SHP77 (cell line): ENCODE results near the gene WDCP.
"Not testable (repeated sequence)": the region's sequence is repeated elsewhere in the genome, so short reads cannot be mapped to it uniquely, and the experiment has no call there.

Experiments used
- DNase-seq, 2 experiments: peaks; one replicate each; lab custom pipeline; 2025; lab: John Stamatoyannopoulos, UW

Gene WDCP

DNA sequence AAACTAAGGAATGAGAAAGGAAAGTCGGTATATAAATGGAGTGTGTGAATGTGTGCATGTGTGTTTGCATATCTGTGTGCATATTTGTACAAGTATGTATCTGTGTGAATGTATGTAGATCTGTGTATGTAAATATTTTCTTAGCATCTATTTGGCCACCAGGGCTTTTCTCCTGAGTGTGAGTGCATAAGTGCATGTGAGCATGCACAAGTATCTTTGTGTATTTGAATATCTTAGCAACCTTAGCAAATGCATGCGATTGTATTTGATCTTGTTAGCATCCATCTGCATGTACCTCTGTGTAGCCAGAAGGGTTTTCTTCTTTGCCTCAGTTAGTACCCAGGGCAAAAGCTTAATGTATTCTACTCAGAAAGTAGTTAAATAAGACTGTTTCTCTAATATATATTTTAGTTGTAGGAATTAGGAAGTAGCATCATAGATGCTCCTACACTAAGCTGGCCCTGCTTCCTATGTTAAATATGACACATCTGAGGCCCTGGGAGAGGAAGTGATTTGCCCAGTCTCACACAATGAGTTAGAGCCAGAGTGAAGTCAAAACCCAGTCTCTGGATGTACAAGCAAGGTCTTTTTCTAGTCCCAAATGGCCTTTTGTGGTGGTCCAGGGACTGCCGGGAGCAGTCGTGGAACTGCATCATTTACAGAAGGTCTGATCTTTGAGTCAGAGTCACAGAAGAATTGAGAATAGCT is 11.5 kb upstream of the WDCP start:
- DNase-seq: no peak

DNA sequence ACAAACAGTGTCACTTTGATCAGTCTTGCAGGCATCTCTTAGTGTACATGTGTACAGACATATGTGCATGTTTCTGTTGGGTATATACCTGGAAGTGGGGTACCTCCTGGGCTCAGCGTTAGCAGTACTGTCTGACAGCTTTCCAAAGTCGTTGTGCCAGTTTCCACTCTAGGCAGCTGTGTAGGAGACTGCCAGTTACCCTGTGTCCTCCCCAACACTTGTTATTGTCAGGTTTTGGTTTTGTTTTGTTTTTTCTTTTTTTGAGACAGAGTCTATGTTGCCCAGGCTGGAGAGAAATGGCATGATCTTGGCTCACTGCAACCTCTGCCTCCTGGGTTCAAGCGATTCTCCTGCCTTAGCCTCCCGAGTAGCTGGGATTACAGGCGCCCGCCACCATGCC is 8.6 kb upstream of the WDCP start:
- no peak for DNase-seq

DNA sequence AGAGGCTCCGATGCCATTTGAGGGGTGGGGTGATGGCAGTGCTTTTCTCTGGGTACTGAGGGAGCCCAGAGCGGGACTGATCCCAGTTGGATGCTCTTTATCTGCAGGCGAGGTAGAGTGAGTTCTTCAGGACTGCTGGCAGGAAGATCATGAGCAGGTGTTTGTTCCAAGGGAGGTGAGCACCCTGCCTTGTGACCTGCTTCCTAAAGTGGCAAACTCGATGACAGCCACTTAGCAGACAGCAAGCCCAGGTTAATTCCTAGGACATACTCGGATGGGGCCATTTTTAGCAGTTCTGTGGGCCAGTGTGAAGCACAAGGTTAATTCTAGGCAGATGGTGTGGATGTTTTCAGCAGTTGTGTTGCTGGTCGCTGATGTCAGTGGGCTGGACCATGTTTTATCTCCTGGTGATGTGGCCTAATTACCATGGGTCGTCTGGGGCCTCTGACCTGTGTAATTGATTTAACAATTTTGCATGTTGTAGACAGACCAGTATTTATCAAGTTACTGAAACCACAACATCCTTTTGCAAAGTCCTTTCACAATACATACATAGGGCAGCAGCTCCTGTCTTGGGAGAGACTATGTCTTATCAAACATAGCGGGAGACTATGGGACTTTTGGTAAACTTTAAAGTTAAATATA is 7.3 kb upstream of the WDCP start:
- no peak for DNase-seq

DNA sequence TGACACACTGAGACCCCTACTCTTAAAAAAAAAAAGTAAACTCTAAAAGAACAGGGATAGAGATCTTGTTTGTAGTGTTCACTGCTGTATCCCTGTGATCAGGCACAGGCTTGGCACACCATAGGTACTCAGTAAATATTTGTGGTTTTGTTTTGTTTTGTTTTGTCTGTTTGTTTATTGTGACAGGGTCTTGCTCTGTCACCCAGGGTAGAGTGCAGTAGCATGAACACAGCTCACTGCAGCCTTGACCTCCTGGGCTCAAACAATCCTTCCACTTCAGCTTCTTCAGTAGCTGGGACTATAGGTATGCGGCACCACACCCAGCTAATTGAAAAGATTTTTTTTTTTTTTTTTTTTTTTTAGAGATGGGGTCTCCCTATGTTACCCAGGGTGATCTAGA is 5.8 kb upstream of the WDCP start:
- DNase-seq: no peak

DNA sequence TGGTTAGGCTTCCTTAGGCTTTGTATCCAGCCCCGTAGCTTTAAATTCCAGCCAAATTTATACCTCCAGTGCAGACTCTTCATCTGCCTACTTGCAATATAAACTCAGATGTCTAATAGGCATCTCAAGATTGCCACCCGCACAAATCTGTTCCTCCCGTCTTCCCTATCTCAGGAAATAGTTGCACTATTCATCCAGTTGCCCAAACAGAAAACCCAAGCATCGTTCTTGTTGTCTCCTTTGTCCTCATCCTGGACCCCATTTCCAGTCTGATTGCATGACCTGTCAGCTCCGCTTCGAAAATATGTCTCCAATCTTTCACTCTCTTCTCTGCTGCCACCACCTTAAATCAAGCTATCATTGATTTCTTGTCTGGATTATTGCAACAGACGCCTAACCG is 4.6 kb upstream of the WDCP start:
- no peak for DNase-seq

DNA sequence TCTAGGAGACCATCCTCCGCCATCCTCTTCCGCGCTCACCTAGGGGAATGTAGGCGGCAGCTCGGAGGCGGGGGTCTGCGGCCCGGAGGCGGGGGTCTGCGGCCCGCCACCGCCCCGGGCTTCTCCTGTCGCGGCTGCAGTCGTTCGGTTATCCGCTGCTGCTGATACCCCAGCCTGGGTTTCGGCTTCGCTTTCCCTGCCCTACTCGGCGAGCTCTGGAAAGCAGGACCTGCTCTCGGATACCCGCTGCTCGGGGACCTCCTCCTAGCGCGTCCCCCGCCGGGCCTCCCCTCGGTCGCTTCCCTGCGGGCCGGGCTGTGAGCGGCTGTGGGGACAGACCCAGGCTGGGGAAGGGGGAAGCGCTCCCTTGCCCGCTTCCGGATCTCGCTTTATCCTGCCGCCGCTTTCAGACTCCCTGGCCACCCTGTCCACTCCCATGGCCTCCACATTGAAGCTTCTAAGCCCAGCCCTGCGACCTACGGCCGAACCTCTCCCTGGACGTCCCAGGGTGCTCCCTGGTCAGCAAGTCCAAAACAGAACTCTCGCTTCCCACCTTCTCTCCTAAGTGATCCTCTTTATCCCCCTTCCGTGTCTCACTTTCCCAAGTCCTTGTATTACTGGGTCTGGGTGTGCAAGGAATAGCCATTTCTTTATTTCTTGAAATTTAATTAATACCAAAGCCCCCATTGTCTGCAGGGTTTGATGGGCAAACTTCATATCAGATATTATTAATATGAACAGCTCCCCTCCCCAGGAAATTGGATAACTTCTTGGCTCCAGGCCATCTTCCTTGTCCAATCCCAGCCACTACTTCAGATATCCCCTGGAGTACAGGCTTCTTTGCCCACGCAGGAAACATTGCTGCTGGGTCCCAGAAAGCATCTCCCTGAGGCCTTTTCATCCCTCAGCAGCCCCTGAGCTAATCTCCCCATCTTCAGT is 3.1 kb upstream of the WDCP start:
- DNase-seq: no peak

DNA sequence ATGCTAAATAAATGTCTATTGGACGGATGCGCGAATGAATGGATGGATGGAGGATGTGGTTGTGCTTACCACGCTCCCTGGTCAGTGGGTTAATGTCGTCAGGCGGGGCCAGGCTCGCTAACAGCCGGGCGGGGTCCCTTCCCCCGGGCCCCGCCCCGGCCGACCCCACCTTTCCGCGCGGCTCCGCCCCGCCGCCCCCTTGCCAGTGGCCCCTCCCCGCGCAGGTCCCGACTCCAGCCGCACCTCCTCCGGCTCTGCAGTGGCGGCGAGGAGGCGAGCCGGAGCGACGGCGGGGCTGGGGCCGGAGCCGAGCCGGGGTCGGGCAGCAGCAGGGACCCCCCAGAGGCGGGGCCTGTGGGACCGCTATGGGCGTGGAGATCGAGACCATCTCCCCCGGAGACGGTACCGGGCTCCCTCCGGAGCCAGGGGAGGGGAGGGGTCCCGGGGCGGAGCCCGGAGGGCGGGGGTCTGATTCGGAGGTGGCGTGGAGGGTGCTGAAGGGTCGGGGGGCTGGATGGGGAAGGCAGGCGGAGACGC is 2.4 kb upstream of the WDCP start, which contains the start of gene FKBP1B:
Gene FKBP1B, plus strand, starts transcription at position 257 of the 537 bp plus-strand sequence. Its CDS starts 109 bp downstream, at position 366.
- peak in 1 of 2 experiments; percentile 42 for DNase-seq

DNA sequence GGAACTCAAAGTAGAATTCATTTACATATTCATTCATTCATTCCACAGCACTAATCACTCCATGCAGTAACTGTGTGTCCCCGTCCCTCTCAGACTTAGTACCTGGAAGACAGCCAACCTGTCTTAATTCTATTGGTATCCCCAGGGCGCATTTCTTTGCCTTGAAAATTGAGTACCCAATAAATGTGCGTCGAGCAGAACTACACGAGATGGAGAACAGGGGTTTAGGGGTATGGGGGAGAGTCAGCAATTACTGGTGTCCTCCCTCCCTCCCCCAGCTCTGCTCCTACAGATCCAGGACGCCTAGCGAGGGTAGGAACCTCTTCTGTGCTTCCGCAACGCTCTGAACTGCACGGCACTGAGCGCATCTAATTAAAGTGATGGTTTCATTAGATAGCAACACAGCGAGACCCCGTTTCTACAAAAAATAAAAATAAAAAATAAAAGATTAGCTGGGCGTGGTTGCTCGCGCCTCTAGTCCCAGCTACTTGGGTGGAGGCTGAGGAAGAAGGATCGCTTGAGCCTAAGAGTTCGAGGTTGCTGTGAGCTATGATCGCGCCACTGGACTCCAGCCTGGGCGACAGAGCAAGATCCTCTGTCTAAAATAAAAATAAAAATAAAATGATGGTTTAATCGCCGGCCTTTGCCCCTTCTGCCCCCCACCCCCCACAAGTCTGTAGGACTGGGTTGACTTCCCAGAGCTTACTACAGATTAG is 1.7 kb upstream of the WDCP start:
- DNase-seq: peak; percentile 15 to 50

DNA sequence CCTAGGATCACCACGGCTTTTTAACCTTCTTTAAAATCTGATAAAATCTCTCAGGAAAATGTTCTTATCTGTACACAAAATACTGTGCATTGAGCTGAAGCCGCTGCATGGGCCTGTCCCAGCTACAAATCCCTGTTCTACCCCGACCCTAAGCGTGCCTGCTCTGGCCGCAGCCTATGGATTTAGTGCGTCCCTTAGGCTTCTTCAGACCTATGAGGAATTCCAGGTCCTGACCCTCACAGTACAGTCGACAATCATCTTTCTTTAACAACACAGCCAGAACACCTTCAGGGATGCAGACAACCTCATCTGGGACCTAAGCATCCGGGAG is 477 bp upstream of the WDCP start:
- DNase-seq: peak in 1 of 2 experiments; percentile 60

DNA sequence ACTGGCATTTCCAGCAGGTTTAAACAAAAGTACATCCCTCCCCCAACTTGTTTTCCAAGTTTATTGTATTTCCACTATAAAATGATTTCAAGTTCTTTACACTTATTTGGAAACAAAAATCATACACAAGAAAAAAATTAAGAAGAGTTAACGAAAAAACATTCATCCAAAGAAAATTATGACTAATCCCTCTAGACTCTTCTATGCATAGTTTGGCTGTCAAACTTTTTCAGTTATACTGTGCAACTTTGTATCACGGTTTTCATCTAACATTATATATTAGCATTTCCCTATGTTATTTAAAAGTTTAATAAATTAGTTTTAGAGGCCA is 627 bp downstream of the WDCP start:
- DNase-seq: no peak

DNA sequence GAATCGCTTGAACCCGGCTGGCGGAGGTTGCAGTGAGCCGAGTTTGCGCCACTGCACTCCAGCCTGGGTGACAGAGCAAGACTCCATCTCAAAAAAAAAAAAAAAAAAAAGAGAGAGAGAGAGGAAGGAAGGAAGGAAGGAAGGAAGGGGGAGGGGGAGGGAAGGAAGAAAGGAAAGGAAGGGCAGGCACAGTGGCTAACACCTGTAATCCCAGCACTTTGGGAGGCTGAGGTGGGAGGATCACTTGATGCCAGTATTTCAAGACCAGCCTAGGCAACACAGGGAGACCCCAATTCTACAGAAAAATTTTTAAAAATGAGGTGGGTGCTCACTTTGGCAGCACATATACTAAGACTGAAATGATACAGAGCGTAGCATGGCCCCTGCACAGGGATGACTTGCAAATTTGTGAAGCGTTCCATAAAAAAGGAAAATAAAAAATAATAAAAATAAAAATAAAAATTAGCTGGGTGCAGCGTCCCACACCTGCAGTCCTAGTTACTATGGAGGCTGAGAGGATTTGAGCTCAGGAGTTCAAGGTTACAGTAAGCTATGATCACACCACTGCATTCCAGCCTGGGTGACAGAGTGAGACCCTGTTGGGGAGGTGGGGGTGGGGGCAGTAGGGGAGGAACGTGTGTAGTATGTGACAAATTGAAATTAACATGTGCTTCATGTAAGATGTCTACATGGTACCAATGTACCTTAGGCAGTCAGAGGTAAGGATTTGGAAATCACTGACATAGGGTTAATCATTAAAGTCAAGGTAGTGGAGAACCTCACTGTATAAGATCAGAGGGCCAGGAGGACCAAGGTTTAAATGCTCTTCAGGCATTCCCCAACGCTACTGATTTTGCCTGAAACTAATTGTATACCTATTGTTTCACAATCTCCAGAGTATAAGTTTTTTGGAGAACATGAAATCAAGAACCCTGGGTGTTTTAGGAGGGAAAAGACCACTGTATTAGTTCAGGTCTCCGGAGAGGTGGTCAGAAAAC is 1.4 kb downstream of the WDCP start:
- DNase-seq: no peak

DNA sequence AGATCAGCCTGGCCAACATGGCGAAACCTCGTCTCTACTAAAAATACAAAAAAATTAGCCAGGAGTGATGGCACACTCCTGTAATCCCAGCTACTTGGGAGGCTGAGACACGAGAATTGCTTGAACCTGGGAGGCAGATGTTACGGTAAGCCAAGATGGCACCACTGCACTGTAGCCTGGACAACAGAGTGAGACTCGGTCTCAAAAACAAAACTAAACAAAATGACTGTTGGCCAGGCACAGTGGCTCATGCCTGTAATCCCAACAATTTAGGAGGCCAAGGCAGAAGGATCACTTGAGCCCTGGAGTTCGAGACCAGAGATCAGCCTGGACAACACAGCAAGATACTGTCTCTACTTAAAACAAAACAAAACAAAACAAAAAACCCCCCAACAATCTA is 4.1 kb downstream of the WDCP start:
- not testable (repeated sequence) for DNase-seq

DNA sequence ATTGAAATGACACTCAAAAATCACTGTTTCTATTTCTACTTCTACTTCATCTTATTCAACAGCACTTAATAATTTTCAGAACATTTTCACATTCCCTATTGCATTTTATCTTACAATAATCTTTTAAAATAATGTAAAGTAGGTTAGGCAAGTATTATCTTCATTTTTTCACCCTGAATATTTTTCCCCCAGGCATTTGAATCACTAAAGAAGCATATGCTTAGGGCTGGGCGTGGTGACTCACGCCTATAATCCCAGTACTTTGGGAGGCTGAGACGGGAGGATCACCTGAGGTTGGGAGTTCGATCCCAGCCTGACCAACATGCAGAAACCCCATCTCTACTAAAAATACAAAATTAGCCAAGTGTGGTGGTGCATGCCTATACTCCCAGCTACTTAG is 6.7 kb downstream of the WDCP start:
- DNase-seq: no peak

DNA sequence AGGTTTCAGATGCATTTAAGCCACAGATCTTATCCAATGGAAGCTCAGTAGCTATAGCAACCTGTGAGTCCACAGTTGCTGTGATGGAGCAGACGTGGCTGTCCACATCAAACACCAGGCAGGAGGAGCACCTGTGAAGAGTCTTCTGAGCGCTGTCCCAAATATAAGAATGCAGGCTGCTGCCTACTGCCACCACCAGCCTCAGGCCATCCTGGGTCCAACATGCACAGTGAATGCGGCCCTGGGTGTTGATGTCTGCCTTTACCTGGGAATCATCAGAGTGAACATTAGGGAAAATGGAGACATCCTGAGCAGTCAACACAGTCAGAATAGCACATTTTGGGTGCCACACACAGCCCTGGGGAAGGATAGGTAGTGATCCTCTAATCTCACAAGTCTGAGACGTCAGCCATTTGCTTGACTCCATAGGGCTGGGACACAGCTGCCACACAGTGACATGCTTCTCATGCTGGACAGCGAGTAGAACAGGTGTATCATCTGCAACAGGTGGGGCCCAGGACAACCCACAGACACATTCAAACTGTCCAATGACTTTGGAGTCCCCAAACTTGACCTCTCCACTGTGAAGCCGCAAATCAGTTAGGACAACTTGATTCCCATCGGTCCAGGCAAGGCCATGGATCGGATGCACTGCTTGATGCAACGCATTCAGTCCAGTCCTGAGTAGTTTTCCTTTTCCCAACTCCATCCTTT is 8.2 kb downstream of the WDCP start:
- DNase-seq: no peak

DNA sequence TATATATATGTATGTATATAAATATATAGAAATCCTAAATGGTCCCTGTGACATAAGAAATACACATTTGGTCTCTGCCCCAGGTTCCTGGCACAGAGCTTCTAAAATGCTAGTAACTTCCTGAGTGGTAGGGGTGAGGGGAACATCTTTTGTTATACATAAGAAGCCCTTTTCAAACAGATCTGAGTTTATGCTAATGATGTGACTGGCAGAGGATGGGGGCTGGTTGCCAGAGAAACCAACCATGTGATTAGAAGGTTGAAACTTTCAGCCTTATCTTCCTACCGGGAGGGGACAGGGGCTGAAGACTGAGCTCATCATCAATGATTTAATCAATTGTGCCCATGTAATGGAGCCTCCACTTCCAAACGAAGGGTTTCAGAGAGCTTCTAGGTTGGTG is 21.0 kb downstream of the WDCP start:
- DNase-seq: no peak

DNA sequence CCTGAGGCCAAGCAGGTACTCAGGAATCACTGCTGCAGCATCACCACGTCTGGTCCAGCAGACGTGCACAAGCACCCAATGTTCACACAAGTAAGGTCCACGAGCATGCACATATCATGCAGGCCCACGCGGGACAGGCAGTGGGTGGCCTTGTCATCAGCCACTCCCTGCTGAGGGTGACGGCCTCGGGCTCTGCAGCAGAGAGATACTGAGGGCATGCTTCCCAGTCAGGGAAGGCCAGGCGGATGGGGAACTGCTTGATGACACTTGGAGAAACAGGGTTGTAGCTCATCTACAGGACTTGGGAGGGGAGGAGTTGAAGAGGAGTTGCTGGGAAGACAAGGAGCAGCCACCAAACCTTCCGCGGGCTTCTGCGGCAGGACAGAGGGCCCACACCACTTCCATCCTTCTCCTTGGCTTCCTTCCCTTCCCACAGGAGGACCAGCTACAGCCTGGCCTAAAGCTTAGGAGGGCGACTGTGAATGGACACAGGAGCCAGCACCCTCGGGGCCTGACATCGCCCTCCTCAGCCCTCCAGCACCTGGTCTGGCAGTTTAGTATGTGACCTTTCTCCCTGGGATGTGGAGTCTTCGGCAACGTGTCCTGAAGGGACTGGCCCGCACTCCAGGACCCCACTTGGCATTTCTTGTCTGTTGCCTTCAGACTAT is 22.1 kb downstream of the WDCP start:
- no peak for DNase-seq

DNA sequence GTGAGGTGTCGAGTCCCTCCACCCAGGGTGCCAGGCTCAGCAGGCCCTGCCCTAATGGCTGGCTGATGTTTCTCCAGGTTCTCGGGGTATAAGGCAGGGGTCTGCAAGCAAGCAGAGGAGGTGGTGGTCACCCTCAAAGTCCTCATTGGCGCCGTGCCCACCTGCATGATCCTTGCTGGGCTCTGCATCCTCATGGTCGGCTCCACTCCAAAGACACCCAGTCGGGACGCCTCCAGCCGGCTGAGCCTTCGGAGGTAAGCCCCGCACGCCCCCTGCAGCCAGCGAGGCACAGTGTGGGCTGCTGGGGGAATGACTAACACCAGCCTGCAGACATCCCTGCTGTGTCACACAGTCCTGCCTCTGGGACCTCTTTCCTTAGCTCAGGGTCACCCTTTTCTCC is 23.2 kb downstream of the WDCP start:
- DNase-seq: no peak

DNA sequence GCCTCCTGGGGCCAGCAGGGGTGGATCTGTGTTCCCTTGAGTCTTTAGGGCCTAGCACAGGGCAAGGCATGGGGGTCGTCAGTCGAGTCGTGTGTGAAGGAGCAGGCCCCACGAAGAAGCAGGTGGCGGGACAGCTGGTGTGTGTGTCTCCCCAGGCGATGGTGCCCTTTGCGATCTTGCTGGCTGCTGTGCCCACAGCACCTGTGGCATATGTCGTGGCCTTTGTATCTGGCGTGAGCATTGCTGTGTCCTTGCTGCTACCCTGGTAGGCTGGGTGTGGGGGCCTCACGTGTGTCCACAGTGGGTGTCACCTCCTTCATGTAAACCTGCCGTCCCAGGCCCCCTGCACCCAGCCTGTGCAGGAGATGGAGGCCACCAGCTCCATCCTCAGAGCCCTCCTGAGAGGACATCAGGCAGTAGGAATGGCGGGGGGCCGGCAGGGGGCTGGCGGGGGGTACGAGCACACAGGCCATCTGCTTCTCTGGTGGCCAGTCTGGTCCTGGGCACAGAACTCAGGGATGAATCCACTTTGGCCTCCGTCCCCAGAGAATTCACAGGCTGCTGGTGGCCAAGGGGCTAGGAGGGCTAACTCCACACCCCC is 24.1 kb downstream of the WDCP start:
- DNase-seq: no peak

DNA sequence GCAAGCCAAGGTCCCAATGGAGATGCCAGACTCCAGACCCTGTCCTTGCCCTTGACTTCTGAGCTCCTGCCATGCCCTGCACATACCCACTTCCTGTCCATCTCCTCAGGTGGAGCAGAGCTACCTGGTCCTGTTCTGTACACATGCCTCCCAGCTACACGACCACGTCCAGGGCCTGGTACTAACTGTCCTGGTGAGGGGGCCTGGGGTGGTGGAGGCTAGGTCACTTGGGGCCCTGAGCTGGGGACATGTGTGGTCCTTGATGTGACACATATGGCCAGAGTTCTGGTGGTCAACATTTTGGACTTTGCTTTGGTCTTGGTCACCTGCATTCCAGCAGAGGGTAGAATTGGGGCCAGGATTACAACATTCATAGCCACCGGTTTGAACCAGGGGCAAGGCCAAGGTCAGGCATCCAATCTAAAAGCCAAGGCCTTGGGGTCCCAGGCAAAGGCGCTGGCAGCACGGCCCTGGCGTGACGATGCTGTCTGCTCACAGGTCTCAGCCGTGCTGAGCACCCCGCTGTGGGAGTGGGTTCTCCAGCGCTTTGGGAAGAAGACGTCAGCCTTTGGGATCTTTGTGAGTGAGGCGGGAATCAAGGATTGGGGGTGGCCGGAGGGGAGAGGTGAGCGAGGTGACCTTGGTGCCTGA is 24.7 kb downstream of the WDCP start:
- DNase-seq: no peak
